Pancreas (tissue), 10 donors: Measurements from ENCODE around the gene CDHR4. TPM values are rescaled to one million over a fixed set of nuclear protein-coding genes. Genes with fewer than 3 reads are reported as not detected.

Experiments
- ATAC-seq, 4 donors: fragments of 200-7000 bp; cut with Tn5 transposase; one replicate each; pipeline versions ENCODE4 v1.8.0 to v1.9.1; 2020; ENCODE audit warnings: mild to moderate bottlenecking in 4 of 4, moderate library complexity in 4 of 4
- DNase-seq, 6 donors: peaks; one replicate each; pipeline ENCODE4 v3.0.0-alpha.2; 2020
- FAIRE-seq: peaks from 2 replicates; lab custom pipeline; 2012; peaks lifted over from hg19 to GRCh38; lab: Jason Lieb, UNC
- H3K27ac ChIP-seq, 4 donors: fragments of 200-600 bp; sonication (generic); 1 replicate in 3 of 4; 2 replicates in 1 of 4; pipeline versions ENCODE4 v1.5.0 to v1.8.0; 2020
- H3K27me3 ChIP-seq, 4 donors: fragments of 200-600 bp; one replicate each; pipeline ENCODE4 v1.8.0; 2021
- H3K36me3 ChIP-seq, 3 donors: fragments of 200-600 bp; sonication (generic) in 1 of 3; one replicate each; pipeline versions ENCODE4 v1.5.0 to v1.8.0; 2020 to 2021
- H3K4me1 ChIP-seq, 3 donors: fragments of 200-600 bp; one replicate each; pipeline ENCODE4 v1.8.0; 2021
- H3K4me3 ChIP-seq, 4 donors: fragments of 200-600 bp; sonication (generic) in 2 of 4; one replicate each; pipeline versions ENCODE4 v1.5.0 to v1.8.0; 2020 to 2021
- H3K9me3 ChIP-seq, 4 donors: fragments of 200-600 bp; one replicate each; pipeline ENCODE4 v1.8.0; 2021
- CTCF ChIP-seq, 4 donors: fragments of 200-600 bp; sonication (generic) in 3 of 4; IDR thresholded peaks; one replicate each; pipeline versions ENCODE4 v1.5.0 to v1.8.0; 2021; ENCODE audit warnings: antibody characterized with exemption in 4 of 4
- WGBS, 2 donors: extraction: QIAGEN DNeasy Blood & Tissue Kit; methylation state at CpG; one replicate each; pipeline ENCODE4 v1.1.7; 2013; 5-methylcytosine and 5-hydroxymethylcytosine counted together
- intact Hi-C, 3 donors: fragments of 100-400 bp; cut with DNase I; formaldehyde crosslinking; loops; one replicate each; pipeline versions ENCODE4 v1.11.1 to v1.14.2; 2022
- microRNA-seq, 2 donors: library from miRNA; unstranded; fragments of <30 nt; microRNA quantifications; one replicate each; pipeline versions ENCODE4 to v1.1.0, GENCODE V29; 2019 to 2020
- polyA plus RNA-seq, 2 donors: library from polyadenylated mRNA; stranded (reverse); fragments of 200-250 nt; gene quantifications; one replicate each; pipeline ENCODE4 v1.2.3, GENCODE V29; 2013
- total RNA-seq, 6 donors: library from RNA; stranded (reverse); fragmentation: NEBNext Ultra II Directional in 4 of 6; extraction: Animal tissue kit (Norgen Biotek cat#: 25700) in 4 of 6; gene quantifications; one replicate each; pipeline versions ENCODE4 v1.2.1 to v1.2.4, GENCODE V29; 2021 to 2023
- donor health status: healthy with polysubstance abuse.
- donor health status: DM: no; HTN: no; CAD: no; lungs with moderate emphysema.
- donor health status: DM: no; HTN: no; CAD: no.
- donor health status: control.
- donor health status: control.
- donor health status: Bipolar disorder and iron deficiency.
- donor health status: DM: yes; HTN: yes; CAD: no.
- donor health status: DM: no; HTN: no; CAD: no.
- donor health status: DM: no; HTN: no; CAD: no.
- donor health status: DM: yes; HTN: yes; CAD: no.

CDHR4 gene
- total and polyA plus RNA-seq, 8 donors = not detected

GRCh38 chr3:49745986-49746385, 53.7 kb downstream of the CDHR4 start:
- H3K4me3 ChIP-seq = no peak overlapping the region
- FAIRE-seq = no peak
- no peaks in the 10 kb centered on the region for H3K9me3 ChIP-seq
- TF ChIP-seq CTCF (IDR thresholded peaks at IDR 0.05) = no peak
- H3K4me1 ChIP-seq = peaks cover 0 to 6% (median 0%) of the 10 kb centered on the region in 3 donors
- intact Hi-C loops = no loop called here
- ATAC-seq = peak in 1 of 4 donors; percentile 24
- WGBS, 2 donors = 78 to 81% methylated on average over 2 of the region's 2 CpGs
- H3K27ac ChIP-seq = no peak overlapping the region
- peaks cover 0 to 6% (median 0%) of the 10 kb centered on the region in 3 donors for H3K36me3 ChIP-seq
- no peaks in the 10 kb centered on the region for H3K27me3 ChIP-seq
- no peak for DNase-seq

Small RNA genes lying within 50 kb of the gene (microRNA-seq; reads per million reads assigned to microRNA genes)
- 0.29 to 0.39 reads per million in 2 donors for gene MIR5193

Other genes starting within 250 kb of the CDHR4 start
- 1 to 10 TPM in 3 of 6 donors, under 1 TPM in 3; 0.56 to 1.2 (median 0.85) TPM for gene BSN, start 245.4 kb downstream of the CDHR4 start, total RNA-seq
- 1 to 10 TPM in 1 of 2 donors, under 1 TPM in 1; 0.89 to 1.6 TPM for gene BSN, start 245.4 kb downstream of the CDHR4 start, polyA plus RNA-seq
- gene APEH, start 125.5 kb downstream of the CDHR4 start, total RNA-seq = 10 to 100 TPM; 41.2 to 57.3 (median 49.3) TPM
- 10 to 100 TPM; 26.1 to 39.3 TPM for gene APEH, start 125.5 kb downstream of the CDHR4 start, polyA plus RNA-seq
- gene MST1, start 110.4 kb downstream of the CDHR4 start, total RNA-seq = 10 to 100 TPM; 17.2 to 36.5 (median 21.6) TPM
- 100 to 1,000 TPM in 1 of 2 donors, 10 to 100 TPM in 1; 83.0 to 150 TPM for gene MST1, start 110.4 kb downstream of the CDHR4 start, polyA plus RNA-seq
- 10 to 100 TPM; 13.5 to 27.6 (median 18.3) TPM for gene RNF123, start 110.3 kb downstream of the CDHR4 start, total RNA-seq
- gene RNF123, start 110.3 kb downstream of the CDHR4 start, polyA plus RNA-seq = 10 to 100 TPM; 21.8 to 24.3 TPM
- gene AMIGO3, start 80.2 kb downstream of the CDHR4 start, total RNA-seq = not detected
- gene AMIGO3, start 80.2 kb downstream of the CDHR4 start, polyA plus RNA-seq = 1 to 10 TPM; 3.9 to 4.0 TPM
- 10 to 100 TPM; 22.4 to 46.7 (median 31.4) TPM for gene GMPPB, start 75.9 kb downstream of the CDHR4 start, total RNA-seq
- gene GMPPB, start 75.9 kb downstream of the CDHR4 start, polyA plus RNA-seq = 10 to 100 TPM; 35.9 to 38.1 TPM
- gene IP6K1, start 13.3 kb downstream of the CDHR4 start, total RNA-seq = 10 to 100 TPM; 12.0 to 28.5 (median 17.1) TPM
- 10 to 100 TPM; 11.2 to 13.3 TPM for gene IP6K1, start 13.3 kb downstream of the CDHR4 start, polyA plus RNA-seq
- gene INKA1, start 3.4 kb upstream of the CDHR4 start, total RNA-seq = 1 to 10 TPM in 1 of 6 donors, under 1 TPM in 5; 0.55 to 1.4 (median 0.62) TPM
- 1 to 10 TPM; 1.6 to 2.0 TPM for gene INKA1, start 3.4 kb upstream of the CDHR4 start, polyA plus RNA-seq
- gene UBA7, start 14.1 kb upstream of the CDHR4 start, total RNA-seq = 10 to 100 TPM; 17.7 to 63.9 (median 28.8) TPM
- gene UBA7, start 14.1 kb upstream of the CDHR4 start, polyA plus RNA-seq = 10 to 100 TPM; 72.9 to 86.2 TPM
- 1 to 10 TPM in 2 of 6 donors, under 1 TPM in 4; 0.79 to 2.5 (median 0.84) TPM for gene TRAIP, start 56.7 kb upstream of the CDHR4 start, total RNA-seq
- gene TRAIP, start 56.7 kb upstream of the CDHR4 start, polyA plus RNA-seq = 1 to 10 TPM; 1.4 to 2.3 TPM
- under 1 TPM in 2 of 6 donors, not detected in 4; 0.19 to 0.22 TPM for gene CAMKV, start 70.0 kb upstream of the CDHR4 start, total RNA-seq
- gene CAMKV, start 70.0 kb upstream of the CDHR4 start, polyA plus RNA-seq = under 1 TPM in 1 of 2 donors, not detected in 1; 0.42 TPM
- 10 to 100 TPM in 1 of 6 donors, 1 to 10 TPM in 5; 4.9 to 14.7 (median 6.4) TPM for gene MST1R, start 104.0 kb upstream of the CDHR4 start, total RNA-seq
- 10 to 100 TPM in 1 of 2 donors, 1 to 10 TPM in 1; 9.6 to 12.4 TPM for gene MST1R, start 104.0 kb upstream of the CDHR4 start, polyA plus RNA-seq
- gene MON1A, start 129.9 kb upstream of the CDHR4 start, total RNA-seq = 1 to 10 TPM; 2.3 to 5.4 (median 4.2) TPM
- 1 to 10 TPM; 7.5 to 7.7 TPM for gene MON1A, start 129.9 kb upstream of the CDHR4 start, polyA plus RNA-seq
- gene RBM6, start 140.3 kb upstream of the CDHR4 start, total RNA-seq = 10 to 100 TPM; 24.9 to 64.1 (median 41.7) TPM
- gene RBM6, start 140.3 kb upstream of the CDHR4 start, polyA plus RNA-seq = 100 to 1,000 TPM; 245 to 249 TPM